ENCODE measurements around the gene FN3K. TPM values are rescaled to one million over a fixed set of nuclear protein-coding genes. Genes with fewer than 3 reads are reported as not detected.

FN3K gene
- total RNA-seq, 2 experiments from 2014 or later: 1.7 to 1.9 TPM

- H3K36me3 Mint-ChIP-seq (ENCODE audit: low read depth): no peaks in the 10 kb centered on the region
- peaks cover 2% of the 10 kb centered on the region for H3K4me1 Mint-ChIP-seq (ENCODE audit: low read depth)
- H3K27ac Mint-ChIP-seq: no peak overlapping the region
- H3K27me3 Mint-ChIP-seq (ENCODE audit: low read depth): no peaks in the 10 kb centered on the region
- ATAC-seq (no peak), DNase-seq (no peak)
- ChIA-PET CTCF (no interaction called here), POLR2A (no interaction called here)
- no peak overlapping the region for H3K4me3 Mint-ChIP-seq
- no peaks in the 10 kb centered on the region for H3K9me3 Mint-ChIP-seq (ENCODE audit: insufficient read depth)
Observed at GRCh38 chr17:82709024-82709675, 26.3 kb upstream of the FN3K start.

DNA sequence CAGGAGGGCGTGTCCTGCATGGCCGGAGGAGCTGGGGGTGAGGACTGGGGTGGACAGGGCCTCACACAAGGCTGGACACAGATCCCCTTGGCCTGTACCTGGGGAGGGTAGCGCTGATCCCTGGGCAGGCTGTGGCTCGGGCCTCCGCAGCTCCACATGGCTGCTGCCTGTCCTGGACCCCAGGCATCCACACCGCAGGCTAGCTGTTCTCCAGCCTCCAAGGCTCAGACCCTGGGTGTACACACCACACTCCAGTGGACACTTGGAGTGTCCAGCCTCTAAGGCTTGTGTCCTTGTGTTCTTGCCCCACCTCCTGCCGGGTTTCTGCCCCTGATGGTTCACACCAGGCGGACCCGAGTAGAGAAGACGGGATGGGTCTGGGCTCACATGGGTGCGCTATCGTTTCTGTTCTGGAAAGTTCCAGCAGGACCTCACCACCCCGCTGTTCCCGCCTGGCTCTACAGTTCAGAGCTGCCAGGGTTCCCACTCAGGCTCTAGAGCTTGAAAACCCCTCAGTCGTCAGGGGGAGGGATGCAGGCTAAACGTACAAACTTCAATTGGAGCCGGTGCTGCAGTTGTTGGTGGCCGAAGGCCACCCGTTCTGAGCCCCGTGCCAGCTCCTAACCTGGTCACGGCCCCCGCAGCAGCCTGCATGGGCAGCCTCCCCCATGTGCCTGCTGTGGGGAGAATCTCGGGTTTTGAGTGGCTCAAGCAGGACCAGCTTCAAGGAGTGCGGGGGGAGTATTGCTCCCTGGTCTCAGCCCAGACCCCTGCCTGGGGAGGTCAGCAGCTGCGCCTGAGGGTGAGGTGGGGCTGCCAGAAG lies 25.5 kb upstream of the FN3K start:
- H3K36me3 Mint-ChIP-seq (ENCODE audit: low read depth): no peaks in the 10 kb centered on the region
- H3K4me3 Mint-ChIP-seq: no peak overlapping the region
- ATAC-seq (no peak), DNase-seq (no peak)
- H3K4me1 Mint-ChIP-seq (ENCODE audit: low read depth): peaks cover 2% of the 10 kb centered on the region
- H3K27me3 Mint-ChIP-seq (ENCODE audit: low read depth): no peaks in the 10 kb centered on the region
- H3K27ac Mint-ChIP-seq: no peak overlapping the region
- POLR2A ChIA-PET: no interaction called here
- no peaks in the 10 kb centered on the region for H3K9me3 Mint-ChIP-seq (ENCODE audit: insufficient read depth)
- CTCF ChIA-PET: no interaction called here

GRCh38 chr17:82710499-82711232 lies 24.7 kb upstream of the FN3K start:
- ATAC-seq (no peak), DNase-seq (no peak)
- Mint-ChIP-seq H3K27me3 (ENCODE audit: low read depth) (no peaks in the 10 kb centered on the region), H3K27ac (no peak overlapping the region), H3K4me3 (no peak overlapping the region), H3K36me3 (ENCODE audit: low read depth) (no peaks in the 10 kb centered on the region), H3K4me1 (ENCODE audit: low read depth) (peaks cover 2% of the 10 kb centered on the region), H3K9me3 (ENCODE audit: insufficient read depth) (no peaks in the 10 kb centered on the region)
- ChIA-PET CTCF (no interaction called here), POLR2A (no interaction called here)

DNA sequence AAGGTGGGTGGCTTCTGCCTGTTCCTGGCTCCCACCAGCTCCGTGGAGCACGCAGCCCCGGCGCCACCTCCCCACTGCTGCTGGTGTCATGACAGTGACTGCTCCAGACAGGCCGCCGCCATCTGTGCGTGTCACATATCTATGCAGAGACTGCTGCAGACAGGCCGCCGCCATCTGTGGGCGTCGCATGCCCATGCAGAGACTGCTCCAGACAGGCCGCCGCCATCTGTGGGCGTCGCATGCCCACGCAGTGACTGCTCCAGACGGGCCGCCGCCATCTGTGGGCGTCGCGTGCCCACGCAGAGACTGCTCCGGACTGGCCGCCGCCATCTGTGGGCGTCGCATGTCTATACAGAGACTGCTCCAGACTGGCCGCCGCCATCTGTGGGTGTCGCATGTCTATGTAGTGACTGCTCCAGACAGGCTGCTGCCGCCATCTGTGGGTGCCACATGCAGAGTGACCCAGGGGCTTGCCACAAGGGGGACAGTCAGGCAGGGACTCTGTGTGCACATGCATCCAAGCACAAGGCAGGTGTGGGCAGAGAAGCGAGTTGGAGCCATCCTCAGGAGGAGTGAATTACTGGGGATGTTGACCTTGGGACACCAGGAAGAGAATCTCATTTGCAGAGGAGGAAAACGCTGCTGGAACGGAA lies 22.2 kb upstream of the FN3K start:
- Mint-ChIP-seq H3K9me3 (ENCODE audit: insufficient read depth) (no peaks in the 10 kb centered on the region), H3K27ac (no peak overlapping the region), H3K4me1 (ENCODE audit: low read depth) (peaks cover 20% of the 10 kb centered on the region), H3K27me3 (ENCODE audit: low read depth) (no peaks in the 10 kb centered on the region), H3K4me3 (no peak overlapping the region), H3K36me3 (ENCODE audit: low read depth) (peaks cover 6% of the 10 kb centered on the region)
- DNase-seq: no peak
- ATAC-seq: no peak
- POLR2A ChIA-PET: interaction anchor here (1.3 kb wide), 1 partner anchor 44 kb away, joined by 3 read pairs; no protein-coding TSS in a partner anchor
- CTCF ChIA-PET: no interaction called here

- H3K27ac Mint-ChIP-seq: peak within 1 kb of the TSS; percentile 97
- H3K36me3 Mint-ChIP-seq (ENCODE audit: low read depth): peaks cover 19% of the 10 kb centered on the region
- ChIA-PET CTCF (interaction anchor here (0.6 to 1.1 kb wide), 2 partner anchors 48 to 193 kb away, joined by 3 read pairs; no protein-coding TSS in a partner anchor), POLR2A (interaction anchor here (1.0 to 1.1 kb wide), 2 partner anchors 12 to 27 kb away, joined by 3 read pairs; no protein-coding TSS in a partner anchor)
- DNase-seq: peak; percentile 92
- H3K9me3 Mint-ChIP-seq (ENCODE audit: insufficient read depth): no peaks in the 10 kb centered on the region
- H3K4me1 Mint-ChIP-seq (ENCODE audit: low read depth): peaks cover 26% of the 10 kb centered on the region
- peak; percentile 93 for ATAC-seq
- no peaks in the 10 kb centered on the region for H3K27me3 Mint-ChIP-seq (ENCODE audit: low read depth)
- H3K4me3 Mint-ChIP-seq: peak within 1 kb of the TSS; percentile 98
Observed at GRCh38 chr17:82716203-82717010, 19.0 kb upstream of the FN3K start, which contains the start of gene FN3KRP. FN3KRP (plus strand) TSS chr17:82716706; CDS start chr17:82716756, 50 bp downstream.

GRCh38 chr17:82718986-82719685 lies 16.3 kb upstream of the FN3K start:
- ATAC-seq (no peak), DNase-seq (no peak)
- Mint-ChIP-seq H3K4me1 (ENCODE audit: low read depth) (peaks cover 24% of the 10 kb centered on the region), H3K27me3 (ENCODE audit: low read depth) (no peaks in the 10 kb centered on the region), H3K9me3 (ENCODE audit: insufficient read depth) (no peaks in the 10 kb centered on the region), H3K36me3 (ENCODE audit: low read depth) (peaks cover 35% of the 10 kb centered on the region), H3K27ac (no peak overlapping the region), H3K4me3 (no peak overlapping the region)
- ChIA-PET POLR2A (no interaction called here), CTCF (interaction anchor here (1.7 kb wide), 1 partner anchor 10 kb away, joined by 4 read pairs; no protein-coding TSS in a partner anchor)

GRCh38 chr17:82720204-82720603 lies 15.2 kb upstream of the FN3K start:
- Mint-ChIP-seq H3K9me3 (ENCODE audit: insufficient read depth) (no peaks in the 10 kb centered on the region), H3K27me3 (ENCODE audit: low read depth) (no peaks in the 10 kb centered on the region), H3K4me3 (no peak overlapping the region), H3K36me3 (ENCODE audit: low read depth) (peaks cover 35% of the 10 kb centered on the region), H3K27ac (no peak overlapping the region), H3K4me1 (ENCODE audit: low read depth) (peaks cover 24% of the 10 kb centered on the region)
- ChIA-PET CTCF (interaction anchor here (1.7 kb wide), 1 partner anchor 9 kb away, joined by 4 read pairs; no protein-coding TSS in a partner anchor), POLR2A (no interaction called here)
- DNase-seq (no peak), ATAC-seq (no peak)

- H3K4me1 Mint-ChIP-seq (ENCODE audit: low read depth): peaks cover 13% of the 10 kb centered on the region
- H3K27ac Mint-ChIP-seq: no peak overlapping the region
- H3K4me3 Mint-ChIP-seq: no peak overlapping the region
- peaks cover 43% of the 10 kb centered on the region for H3K36me3 Mint-ChIP-seq (ENCODE audit: low read depth)
- ATAC-seq (no peak), DNase-seq (no peak)
- CTCF ChIA-PET: no interaction called here
- POLR2A ChIA-PET: interaction anchor here (0.6 kb wide), 2 partner anchors 257 to 270 kb away, joined by 3 read pairs; no protein-coding TSS in a partner anchor
- no peaks in the 10 kb centered on the region for H3K27me3 Mint-ChIP-seq (ENCODE audit: low read depth)
- H3K9me3 Mint-ChIP-seq (ENCODE audit: insufficient read depth): no peaks in the 10 kb centered on the region
Observed at GRCh38 chr17:82722341-82723013, 12.9 kb upstream of the FN3K start.

DNA sequence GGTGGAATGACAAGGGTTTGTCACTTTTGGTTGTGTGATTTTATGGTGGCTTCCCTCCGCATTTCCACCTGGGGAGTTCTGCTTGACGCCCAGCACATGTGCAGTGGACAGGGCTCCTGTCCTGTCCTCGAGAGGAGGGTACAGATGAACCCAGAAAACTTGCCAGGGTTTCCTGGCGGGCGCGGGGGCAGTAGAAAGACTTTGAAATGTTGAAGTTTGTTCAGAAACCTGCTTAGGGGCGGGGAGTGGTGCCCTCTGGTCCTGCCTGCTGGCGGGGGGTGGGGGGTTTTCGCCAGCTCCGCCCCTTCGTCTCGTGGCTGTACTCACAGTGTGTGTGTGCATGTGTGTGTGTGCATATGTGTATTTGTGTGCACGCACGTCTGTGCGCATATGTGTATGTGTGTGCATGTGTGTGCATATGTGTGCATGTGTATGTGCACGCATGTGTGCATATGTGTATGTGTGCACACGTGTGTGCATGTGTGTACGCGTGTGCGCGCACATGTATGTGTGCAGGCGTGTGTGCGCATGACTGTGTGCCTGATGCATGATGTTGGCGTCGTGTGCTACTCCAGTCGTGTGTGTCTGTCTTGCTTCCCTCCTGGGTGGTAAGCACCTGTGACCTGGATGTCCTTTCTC lies 12.1 kb upstream of the FN3K start:
- Mint-ChIP-seq H3K27ac (no peak overlapping the region), H3K4me1 (ENCODE audit: low read depth) (peaks cover 5% of the 10 kb centered on the region), H3K4me3 (no peak overlapping the region), H3K27me3 (ENCODE audit: low read depth) (no peaks in the 10 kb centered on the region), H3K9me3 (ENCODE audit: insufficient read depth) (no peaks in the 10 kb centered on the region), H3K36me3 (ENCODE audit: low read depth) (peaks cover 45% of the 10 kb centered on the region)
- ATAC-seq (no peak), DNase-seq (no peak)
- POLR2A ChIA-PET: no interaction called here
- CTCF ChIA-PET: no interaction called here

GRCh38 chr17:82726427-82726826 lies 9.0 kb upstream of the FN3K start:
- CTCF ChIA-PET: no interaction called here
- Mint-ChIP-seq H3K27ac (no peak overlapping the region), H3K4me3 (no peak overlapping the region), H3K4me1 (ENCODE audit: low read depth) (no peaks in the 10 kb centered on the region), H3K9me3 (ENCODE audit: insufficient read depth) (no peaks in the 10 kb centered on the region), H3K27me3 (ENCODE audit: low read depth) (no peaks in the 10 kb centered on the region), H3K36me3 (ENCODE audit: low read depth) (peaks cover 43% of the 10 kb centered on the region)
- ATAC-seq (no peak), DNase-seq (no peak)
- POLR2A ChIA-PET: no interaction called here
